Measurements from ENCODE around the gene IRF6.

The IRF6 gene

GRCh38 chr1:209741889-209742288 lies 64.1 kb downstream of the IRF6 start:
- no peaks in the 10 kb centered on the region for H3K9me3 ChIP-seq (ENCODE audit: control insufficient read depth in 5 of 5, low read length in 5 of 5)
- H3K36me3 ChIP-seq (ENCODE audit: control insufficient read depth in 5 of 5, insufficient read depth in 5 of 5, low read length in 5 of 5) = no peaks in the 10 kb centered on the region
- peak overlapping the region; percentile 52 for H3K27ac ChIP-seq (ENCODE audit: low read depth, low read length)
- H3K9ac ChIP-seq (ENCODE audit: low read length in 5 of 5) = peak overlapping the region in 2 of 5 donors; percentile 17 to 49
- no peaks in the 10 kb centered on the region for H3K27me3 ChIP-seq (ENCODE audit: control insufficient read depth in 5 of 5, insufficient read depth in 4 of 5, low read length in 5 of 5)
- no peak overlapping the region for H3K4me3 ChIP-seq (ENCODE audit: low read depth in 1 of 5, low read length in 5 of 5)
- H3K4me1 ChIP-seq (ENCODE audit: control insufficient read depth in 5 of 5, insufficient read depth in 5 of 5, low read length in 5 of 5) = peaks cover 0 to 20% (median 16%) of the 10 kb centered on the region in 5 donors

GRCh38 chr1:209741193-209741592 lies 64.7 kb downstream of the IRF6 start:
- H3K27me3 ChIP-seq (ENCODE audit: control insufficient read depth in 5 of 5, insufficient read depth in 4 of 5, low read length in 5 of 5) = no peaks in the 10 kb centered on the region
- H3K9ac ChIP-seq (ENCODE audit: low read length in 5 of 5) = no peak overlapping the region
- no peak overlapping the region for H3K4me3 ChIP-seq (ENCODE audit: low read depth in 1 of 5, low read length in 5 of 5)
- no peaks in the 10 kb centered on the region for H3K9me3 ChIP-seq (ENCODE audit: control insufficient read depth in 5 of 5, low read length in 5 of 5)
- no peaks in the 10 kb centered on the region for H3K36me3 ChIP-seq (ENCODE audit: control insufficient read depth in 5 of 5, insufficient read depth in 5 of 5, low read length in 5 of 5)
- no peak overlapping the region for H3K27ac ChIP-seq (ENCODE audit: low read depth, low read length)
- H3K4me1 ChIP-seq (ENCODE audit: control insufficient read depth in 5 of 5, insufficient read depth in 5 of 5, low read length in 5 of 5) = peaks cover 0 to 14% (median 12%) of the 10 kb centered on the region in 5 donors

GRCh38 chr1:209738270-209738669 lies 67.7 kb downstream of the IRF6 start:
- H3K4me1 ChIP-seq (ENCODE audit: control insufficient read depth in 5 of 5, insufficient read depth in 5 of 5, low read length in 5 of 5) = peaks cover 8 to 26% (median 23%) of the 10 kb centered on the region in 5 donors
- H3K9me3 ChIP-seq (ENCODE audit: control insufficient read depth in 5 of 5, low read length in 5 of 5) = no peaks in the 10 kb centered on the region
- H3K9ac ChIP-seq (ENCODE audit: low read length in 5 of 5) = no peak overlapping the region
- H3K27me3 ChIP-seq (ENCODE audit: control insufficient read depth in 5 of 5, insufficient read depth in 4 of 5, low read length in 5 of 5) = no peaks in the 10 kb centered on the region
- no peaks in the 10 kb centered on the region for H3K36me3 ChIP-seq (ENCODE audit: control insufficient read depth in 5 of 5, insufficient read depth in 5 of 5, low read length in 5 of 5)
- H3K4me3 ChIP-seq (ENCODE audit: low read depth in 1 of 5, low read length in 5 of 5) = no peak overlapping the region
- H3K27ac ChIP-seq (ENCODE audit: low read depth, low read length) = no peak overlapping the region

GRCh38 chr1:209737118-209737505 lies 68.8 kb downstream of the IRF6 start:
- H3K4me1 ChIP-seq (ENCODE audit: control insufficient read depth in 5 of 5, insufficient read depth in 5 of 5, low read length in 5 of 5) = peaks cover 8 to 25% (median 24%) of the 10 kb centered on the region in 5 donors
- no peak overlapping the region for H3K9ac ChIP-seq (ENCODE audit: low read length in 5 of 5)
- no peaks in the 10 kb centered on the region for H3K27me3 ChIP-seq (ENCODE audit: control insufficient read depth in 5 of 5, insufficient read depth in 4 of 5, low read length in 5 of 5)
- no peak overlapping the region for H3K27ac ChIP-seq (ENCODE audit: low read depth, low read length)
- H3K9me3 ChIP-seq (ENCODE audit: control insufficient read depth in 5 of 5, low read length in 5 of 5) = no peaks in the 10 kb centered on the region
- no peaks in the 10 kb centered on the region for H3K36me3 ChIP-seq (ENCODE audit: control insufficient read depth in 5 of 5, insufficient read depth in 5 of 5, low read length in 5 of 5)
- H3K4me3 ChIP-seq (ENCODE audit: low read depth in 1 of 5, low read length in 5 of 5) = no peak overlapping the region

- peaks cover 8 to 21% (median 19%) of the 10 kb centered on the region in 5 donors for H3K4me1 ChIP-seq (ENCODE audit: control insufficient read depth in 5 of 5, insufficient read depth in 5 of 5, low read length in 5 of 5)
- H3K36me3 ChIP-seq (ENCODE audit: control insufficient read depth in 5 of 5, insufficient read depth in 5 of 5, low read length in 5 of 5) = no peaks in the 10 kb centered on the region
- H3K27me3 ChIP-seq (ENCODE audit: control insufficient read depth in 5 of 5, insufficient read depth in 4 of 5, low read length in 5 of 5) = no peaks in the 10 kb centered on the region
- no peak overlapping the region for H3K27ac ChIP-seq (ENCODE audit: low read depth, low read length)
- no peak overlapping the region for H3K4me3 ChIP-seq (ENCODE audit: low read depth in 1 of 5, low read length in 5 of 5)
- H3K9me3 ChIP-seq (ENCODE audit: control insufficient read depth in 5 of 5, low read length in 5 of 5) = no peaks in the 10 kb centered on the region
- H3K9ac ChIP-seq (ENCODE audit: low read length in 5 of 5) = no peak overlapping the region
These were observed 69.3 kb downstream of the IRF6 start for GRCh38 chr1:209736490-209737117.

Measured in subcutaneous abdominal adipose tissue (tissue), 5 donors.